Mesodermal cell (in vitro differentiated cells): ENCODE results near the gene MAGEC1.

Experiments
- H3K27ac ChIP-seq: 2 replicates; pipeline ENCODE4 v1.7.0; 2013; ENCODE audit warnings: mild to moderate bottlenecking, low read depth, low read length, moderate library complexity; ENCODE audit not compliant: severe bottlenecking
- H3K36me3 ChIP-seq: 2 replicates; pipeline ENCODE4 v1.7.1; 2013; ENCODE audit warnings: mild to moderate bottlenecking, low read length, moderate library complexity; ENCODE audit not compliant: control insufficient read depth, insufficient read depth
- H3K4me1 ChIP-seq: one replicate; pipeline ENCODE4 v1.7.1; 2013; ENCODE audit warnings: mild to moderate bottlenecking, low read length; ENCODE audit not compliant: insufficient read depth, control insufficient read depth, poor library complexity, severe bottlenecking
- H3K4me3 ChIP-seq: 2 replicates; pipeline ENCODE4 v1.7.0; 2013; ENCODE audit warnings: low read length, control low read depth, mild to moderate bottlenecking; ENCODE audit not compliant: insufficient read depth, poor library complexity, severe bottlenecking; ENCODE audit errors: extremely low read depth
- H3K9me3 ChIP-seq: 2 replicates; pipeline ENCODE4 v1.7.1; 2013; ENCODE audit warnings: mild to moderate bottlenecking, low read length, moderate library complexity; ENCODE audit not compliant: control insufficient read depth
- WGBS, 2 experiments: methylation state at CpG; one replicate each; pipeline ENCODE4 v1.1.5; 2013; ENCODE audit warnings: missing lambda C conversion rate in 2 of 2; ENCODE audit not compliant: insufficient coverage in 2 of 2; 5-methylcytosine and 5-hydroxymethylcytosine counted together

The MAGEC1 gene

DNA sequence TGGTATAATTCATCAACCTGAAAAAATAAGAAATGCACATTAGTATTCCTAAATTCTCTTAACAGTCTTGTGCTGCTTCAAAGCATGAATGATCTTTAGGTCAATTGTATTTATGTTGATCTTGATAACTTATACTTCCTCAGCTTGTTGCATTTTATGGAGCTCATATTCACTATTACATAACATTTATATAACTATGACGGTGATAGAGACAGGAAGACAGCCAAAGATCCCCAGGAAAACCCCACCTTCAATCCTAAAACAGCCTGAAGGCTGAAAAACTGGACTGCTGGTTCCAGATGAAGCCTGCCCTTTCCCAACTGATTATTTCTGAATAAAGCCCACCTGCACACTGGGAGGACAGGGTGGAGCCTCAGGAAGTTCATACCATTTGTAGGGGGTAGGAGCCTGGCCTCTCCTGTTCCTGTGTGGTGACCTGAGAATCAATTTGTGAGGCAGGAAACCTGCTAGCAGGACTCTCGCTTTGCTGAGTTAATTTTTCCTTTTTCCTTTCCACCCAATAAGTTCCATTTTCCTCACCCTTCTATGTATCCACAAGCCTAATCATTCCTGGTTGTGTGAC is 30.5 kb downstream of the MAGEC1 start:
- WGBS, 2 experiments = no CpG with 5 or more reads among the region's 2 CpGs

DNA sequence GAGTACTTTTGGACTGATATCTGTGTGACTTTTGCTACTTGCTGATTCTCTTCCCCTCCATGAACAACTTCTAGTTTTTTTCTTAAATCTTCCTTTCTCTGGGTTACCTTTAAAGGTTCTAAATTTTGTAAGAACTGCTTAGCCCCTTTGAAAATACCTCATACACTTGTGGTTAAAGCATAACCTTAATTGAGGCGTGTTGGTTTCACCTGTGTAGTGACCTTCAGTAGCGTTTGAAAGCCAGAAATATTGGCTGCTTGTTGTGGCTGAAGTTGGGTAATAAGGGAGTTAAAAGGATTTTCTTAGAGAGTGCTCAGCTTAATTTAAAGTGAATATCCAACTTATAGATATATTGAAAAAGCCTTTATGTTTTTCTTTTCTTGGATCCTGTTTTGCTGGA is 32.0 kb downstream of the MAGEC1 start:
- Histone ChIP-seq H3K9me3 (no peaks in the 10 kb centered on the region), H3K4me3 (no peak overlapping the region), H3K36me3 (no peaks in the 10 kb centered on the region), H3K4me1 (no peaks in the 10 kb centered on the region), H3K27ac (no peak overlapping the region)
- no CpG with 5 or more reads among the region's 2 CpGs for WGBS, 2 experiments

More for the DNA sequence above, 30.5 kb downstream of the MAGEC1 start:
- H3K4me1 ChIP-seq = no peaks in the 10 kb centered on the region
- H3K27ac ChIP-seq = no peak overlapping the region
- no peaks in the 10 kb centered on the region for H3K36me3 ChIP-seq
- H3K9me3 ChIP-seq = no peaks in the 10 kb centered on the region
- H3K4me3 ChIP-seq = no peak overlapping the region

DNA sequence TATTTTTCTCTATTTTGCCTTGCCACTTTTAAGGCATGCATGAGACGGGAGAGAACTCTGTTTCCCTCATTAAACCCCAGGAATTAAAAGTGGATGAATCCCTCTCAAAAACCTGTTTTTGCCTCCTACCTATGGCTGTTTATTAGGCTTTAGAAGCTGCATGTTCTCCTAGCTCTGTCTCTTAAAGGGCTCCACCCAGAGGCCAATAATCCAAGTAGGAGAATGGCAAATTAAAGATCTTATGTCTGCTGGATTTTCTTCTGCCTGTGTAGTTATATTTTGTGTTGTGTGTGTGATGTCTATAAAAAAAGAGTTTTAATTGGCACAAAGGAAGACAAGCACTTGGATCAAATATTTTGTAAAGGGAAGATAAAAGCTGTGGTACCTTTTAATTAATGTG is 32.4 kb downstream of the MAGEC1 start:
- Histone ChIP-seq H3K36me3 (no peaks in the 10 kb centered on the region), H3K27ac (no peak overlapping the region), H3K4me3 (no peak overlapping the region), H3K9me3 (no peaks in the 10 kb centered on the region), H3K4me1 (no peaks in the 10 kb centered on the region)
- WGBS, 2 experiments = no CpG with 5 or more reads among the region's 1 CpG

DNA sequence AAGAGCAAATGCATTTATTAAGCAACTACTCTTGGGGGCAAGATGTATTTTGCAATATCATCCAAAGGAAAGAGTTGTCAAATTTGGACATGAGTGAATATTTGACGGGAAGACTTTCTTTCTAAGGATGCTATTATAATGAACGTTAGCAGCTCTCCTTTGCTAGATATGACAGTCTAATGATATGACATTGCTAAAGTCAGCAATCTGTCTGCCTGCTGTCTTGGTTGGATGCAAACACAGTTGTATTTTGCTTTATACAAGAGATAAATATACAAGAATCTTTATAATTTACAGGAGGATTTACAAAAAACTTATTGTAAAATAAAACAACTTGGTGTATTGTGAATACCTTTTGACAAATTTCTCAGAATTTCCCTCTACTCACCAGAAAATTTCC is 37.5 kb downstream of the MAGEC1 start:
- Histone ChIP-seq H3K9me3 (no peaks in the 10 kb centered on the region), H3K4me1 (no peaks in the 10 kb centered on the region), H3K36me3 (no peaks in the 10 kb centered on the region), H3K4me3 (no peak overlapping the region), H3K27ac (no peak overlapping the region)
- WGBS, 2 experiments = no CpG with 5 or more reads among the region's 2 CpGs

DNA sequence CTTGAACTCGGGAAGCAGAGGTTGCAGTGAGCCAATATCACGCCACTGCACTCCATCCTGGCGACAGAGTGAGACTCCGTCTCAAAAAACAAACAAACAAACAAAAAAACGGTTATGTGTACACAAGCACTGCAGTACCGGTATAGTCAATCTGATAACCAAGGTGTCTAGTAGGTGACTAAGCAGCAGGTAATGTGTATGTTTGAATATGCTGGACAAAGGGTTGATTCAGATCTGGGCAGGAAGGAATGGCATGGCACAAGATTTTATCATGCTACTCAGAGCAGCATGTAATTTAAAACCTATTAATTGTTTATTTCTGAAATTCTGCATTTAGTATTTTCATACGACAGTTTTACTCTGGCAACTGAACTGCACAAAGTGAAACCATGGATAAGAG is 41.7 kb downstream of the MAGEC1 start:
- 0% methylated on average over 1 of the region's 7 CpGs; no CpG with 5 or more reads in 1 of the 2 experiments for WGBS, 2 experiments
- no peak overlapping the region for H3K27ac ChIP-seq
- no peaks in the 10 kb centered on the region for H3K4me1 ChIP-seq
- no peaks in the 10 kb centered on the region for H3K9me3 ChIP-seq
- no peak overlapping the region for H3K4me3 ChIP-seq
- no peaks in the 10 kb centered on the region for H3K36me3 ChIP-seq

DNA sequence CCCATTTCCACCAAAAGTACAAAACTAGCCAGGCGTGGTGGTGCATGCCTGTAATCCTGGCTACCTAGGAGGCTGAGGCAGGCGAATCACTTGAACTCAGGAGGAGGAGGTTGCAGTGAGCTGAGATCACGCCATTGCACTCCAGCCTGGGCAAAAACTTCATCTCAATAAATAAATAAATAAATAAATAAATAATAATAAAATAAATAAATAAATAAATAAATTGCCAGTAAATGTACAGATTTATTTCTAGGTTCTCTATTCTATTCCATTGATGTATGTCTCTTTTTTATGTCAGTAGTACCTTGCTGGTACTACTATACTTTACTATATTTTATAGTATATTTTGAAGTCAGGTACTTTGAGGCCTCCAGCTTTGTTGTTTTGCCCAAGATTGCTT is 43.7 kb downstream of the MAGEC1 start:
- Histone ChIP-seq H3K9me3 (no peaks in the 10 kb centered on the region), H3K27ac (no peak overlapping the region), H3K4me1 (no peaks in the 10 kb centered on the region), H3K4me3 (no peak overlapping the region), H3K36me3 (no peaks in the 10 kb centered on the region)
- WGBS, 2 experiments = 83% methylated on average over 2 of the region's 3 CpGs; no CpG with 5 or more reads in 1 of the 2 experiments

DNA sequence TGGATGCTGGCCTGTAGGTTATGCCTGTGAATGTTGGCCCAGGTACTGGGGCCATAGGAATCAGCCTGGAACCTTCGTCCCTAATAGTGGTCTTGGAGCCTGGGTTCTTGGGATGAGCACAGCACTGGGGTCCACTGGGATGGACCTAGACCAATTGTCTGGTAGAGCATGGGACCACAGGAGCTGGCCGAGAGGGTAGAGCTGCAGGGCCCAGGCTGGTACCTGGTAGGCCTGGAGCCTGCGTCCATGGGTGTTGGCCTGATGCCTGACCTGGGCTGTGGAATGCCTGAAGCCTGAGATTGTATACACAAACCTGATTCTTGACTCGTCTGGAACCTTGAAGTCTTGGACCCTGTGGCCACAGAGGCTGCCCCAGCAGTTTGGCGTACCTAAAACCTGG is 48.9 kb downstream of the MAGEC1 start:
- WGBS, 2 experiments = 90 to 100% methylated on average over 1 to 3 of the region's 5 CpGs
- Histone ChIP-seq H3K4me3 (no peak overlapping the region), H3K9me3 (no peaks in the 10 kb centered on the region), H3K36me3 (no peaks in the 10 kb centered on the region), H3K4me1 (no peaks in the 10 kb centered on the region), H3K27ac (no peak overlapping the region)

DNA sequence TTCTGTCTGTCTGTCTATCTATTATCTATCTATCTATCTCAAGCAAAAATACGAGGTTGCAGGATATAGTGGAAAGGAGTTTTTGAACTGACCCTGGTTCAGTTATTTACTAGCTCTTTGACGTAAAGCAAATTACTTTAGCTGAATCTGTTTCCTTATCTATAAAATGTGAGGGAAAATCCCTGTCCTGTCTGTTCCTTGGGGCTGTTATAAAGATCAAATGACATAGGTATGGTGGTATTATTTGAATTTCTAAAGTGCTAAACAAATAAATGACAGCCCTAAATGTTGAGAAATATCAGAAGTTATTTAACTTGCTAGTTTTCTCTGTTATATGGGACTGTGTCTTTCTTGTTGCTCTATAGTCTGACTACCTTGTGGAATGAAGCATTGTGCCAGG is 55.0 kb downstream of the MAGEC1 start:
- Histone ChIP-seq H3K4me1 (peaks cover 3% of the 10 kb centered on the region), H3K9me3 (no peaks in the 10 kb centered on the region), H3K36me3 (no peaks in the 10 kb centered on the region), H3K4me3 (no peak overlapping the region), H3K27ac (no peak overlapping the region)
- no CpG with 5 or more reads among the region's 2 CpGs for WGBS, 2 experiments
